Activated CD4-positive, alpha-beta T cell treated with anti-CD3 and anti-CD28 coated beads for 48 hours (primary cell): ENCODE data around the gene BEX5.
"Not testable (repeated sequence)": the region's sequence is repeated elsewhere in the genome, so short reads cannot be mapped to it uniquely, and the experiment has no call there.

Experiments
- DNase-seq: peaks from one replicate; pipeline ENCODE4 v3.0.0-alpha.2; 2020

The BEX5 gene

DNA sequence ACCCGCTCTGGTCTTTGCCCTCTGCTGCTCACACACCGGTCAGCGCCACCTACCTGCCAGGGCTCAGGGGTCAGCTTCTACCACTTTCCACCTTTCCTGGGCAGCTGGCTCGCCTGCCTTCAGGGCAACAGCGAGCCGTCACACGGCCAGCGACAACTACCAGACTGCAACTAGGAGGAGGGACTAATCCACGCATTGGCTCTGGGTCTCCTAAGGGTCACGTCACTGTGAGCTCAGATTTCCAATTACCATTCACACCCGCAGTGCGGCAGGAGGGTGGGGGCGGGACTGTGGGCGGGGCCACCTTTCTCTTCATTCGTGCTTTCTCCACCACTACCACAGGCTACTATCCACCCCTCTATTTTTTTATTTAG lies at the start of gene BEX5:
Gene BEX5 (minus strand): TSS at position 172 of the 374 bp plus-strand sequence. CDS start 1,712 bp downstream, outside the sequence.
- peak; percentile 56 for DNase-seq

DNA sequence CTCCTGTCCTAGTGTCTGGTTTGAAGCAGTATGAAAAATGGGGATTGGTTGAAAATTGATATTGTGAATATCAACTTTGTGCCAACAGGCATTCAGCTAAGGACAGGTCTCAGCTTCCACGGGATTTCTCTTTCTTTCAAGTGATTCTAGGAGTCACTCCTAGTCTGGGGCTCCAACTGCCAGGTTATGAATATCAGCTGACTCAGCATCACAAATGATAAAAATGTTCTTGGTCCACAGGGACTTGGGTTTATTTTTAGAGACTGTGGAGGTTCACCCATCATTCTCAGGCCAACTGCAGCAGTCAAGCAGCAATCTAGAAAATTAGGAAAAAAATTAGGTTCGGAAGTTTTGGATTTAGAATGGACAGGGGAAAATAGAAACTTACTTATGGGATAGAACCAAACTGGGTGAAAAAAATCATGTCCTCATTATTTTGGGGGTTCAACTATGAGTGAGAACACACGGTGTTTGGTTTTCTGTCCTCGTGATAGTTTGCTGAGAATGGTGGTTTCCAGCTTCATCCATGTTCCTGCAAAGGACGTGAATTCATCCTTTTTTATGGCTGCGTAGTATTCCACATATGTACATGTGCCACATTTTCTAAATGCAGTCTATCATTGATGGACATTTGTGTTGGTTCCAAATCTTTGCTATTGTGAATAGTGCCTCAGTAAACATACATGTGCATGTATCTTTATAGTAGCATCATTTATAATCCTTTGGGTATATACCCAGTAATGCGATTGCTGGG lies 30.4 kb upstream of the BEX5 start:
- no peak for DNase-seq

DNA sequence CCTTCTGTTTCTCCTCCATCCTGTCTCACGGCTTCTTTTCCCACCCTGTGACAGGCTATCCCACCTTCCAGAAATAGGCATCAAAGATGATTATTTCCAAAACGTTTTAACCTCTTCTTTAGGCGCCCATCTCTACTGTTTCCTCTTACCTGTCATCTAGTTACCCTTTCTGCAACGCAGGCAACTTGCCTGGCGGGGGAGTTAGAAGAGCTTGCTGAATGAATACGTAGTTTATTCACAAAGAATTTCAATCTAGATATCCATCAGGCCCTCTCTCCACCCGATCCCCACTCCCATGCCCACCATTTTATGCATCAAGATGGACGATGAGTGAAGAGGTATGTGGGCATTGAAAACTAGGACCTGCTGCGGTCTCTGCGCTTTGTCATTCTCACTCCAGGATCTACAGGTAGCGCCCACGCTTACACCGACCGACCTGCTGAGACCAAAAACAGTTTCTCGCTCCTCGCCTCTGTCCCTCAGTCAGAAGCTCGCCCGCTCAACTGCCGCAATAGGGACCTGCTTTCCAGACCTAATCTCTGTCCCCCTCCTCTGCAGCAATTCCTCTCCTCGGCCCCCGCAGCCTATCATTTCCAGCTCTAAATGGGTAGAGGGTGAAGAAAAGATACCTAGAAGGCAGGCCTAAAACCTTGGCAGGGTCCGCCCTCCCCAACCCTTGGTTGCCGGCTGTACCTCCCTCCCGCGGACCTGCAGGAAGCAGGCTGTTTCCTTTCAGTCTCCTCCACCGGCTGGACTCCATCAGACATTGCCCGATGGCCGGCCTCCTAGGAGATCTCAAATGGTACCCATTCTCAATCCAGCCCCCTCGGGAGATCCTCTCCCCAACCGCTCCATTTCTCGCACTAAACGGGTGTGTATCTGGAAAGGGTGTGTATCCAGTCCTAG lies 624 bp downstream of the BEX5 start:
- DNase-seq = peak; percentile 34

DNA sequence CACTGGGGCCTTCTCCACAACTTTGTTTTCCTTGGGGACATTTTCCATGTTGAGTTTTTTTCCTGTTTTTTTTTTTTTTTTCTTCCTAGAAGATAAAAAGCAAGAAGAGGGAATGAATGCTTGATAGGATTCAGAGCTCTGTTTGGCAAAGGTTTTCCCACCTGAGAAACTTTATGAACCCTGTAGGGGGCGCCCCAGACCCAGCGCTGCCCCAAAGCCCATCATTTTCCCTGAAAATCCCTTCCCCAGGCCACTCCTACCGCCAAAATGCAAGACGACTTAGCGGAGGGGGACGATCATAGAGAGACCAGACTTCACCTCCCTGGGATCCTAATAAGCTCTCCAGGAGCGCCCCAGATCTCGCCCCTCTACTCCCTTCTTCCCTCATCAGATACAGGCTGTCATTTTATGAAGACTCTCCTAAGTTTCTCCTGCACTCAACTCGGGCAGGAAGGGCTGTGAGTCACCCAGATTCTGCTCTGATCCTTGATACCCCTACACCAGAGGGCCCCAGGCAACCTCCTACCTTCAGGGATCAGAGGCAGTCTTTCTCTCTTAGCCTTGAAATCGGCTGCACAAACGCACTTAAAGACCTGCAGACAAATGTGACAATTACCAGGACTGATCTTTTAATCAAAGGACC lies 1.4 kb downstream of the BEX5 start:
- peak; percentile 7 for DNase-seq

DNA sequence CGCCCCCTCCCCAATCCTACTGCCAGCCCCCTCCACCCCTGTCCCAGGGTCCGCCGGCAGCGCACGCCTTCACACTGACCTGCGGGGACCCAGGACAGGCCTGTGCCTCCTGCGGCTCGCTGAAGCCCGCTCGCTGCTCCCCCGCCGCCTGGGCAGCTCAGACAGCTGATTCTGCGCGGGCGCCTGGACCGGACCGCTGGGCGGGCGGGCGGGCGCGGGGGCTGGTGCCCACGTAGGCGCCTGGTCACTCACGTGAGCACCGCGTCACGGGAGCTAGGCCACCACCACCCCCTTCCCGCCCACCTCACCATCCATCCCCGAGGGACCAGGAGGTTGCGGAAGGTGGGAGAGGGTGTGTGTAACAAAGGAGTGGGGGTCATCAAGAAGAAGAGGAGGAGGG lies 13.5 kb downstream of the BEX5 start, which contains the start of gene TCEAL6:
Gene TCEAL6 (minus strand): TSS at position 208 of the 400 bp plus-strand sequence.
- not testable (repeated sequence) for DNase-seq

DNA sequence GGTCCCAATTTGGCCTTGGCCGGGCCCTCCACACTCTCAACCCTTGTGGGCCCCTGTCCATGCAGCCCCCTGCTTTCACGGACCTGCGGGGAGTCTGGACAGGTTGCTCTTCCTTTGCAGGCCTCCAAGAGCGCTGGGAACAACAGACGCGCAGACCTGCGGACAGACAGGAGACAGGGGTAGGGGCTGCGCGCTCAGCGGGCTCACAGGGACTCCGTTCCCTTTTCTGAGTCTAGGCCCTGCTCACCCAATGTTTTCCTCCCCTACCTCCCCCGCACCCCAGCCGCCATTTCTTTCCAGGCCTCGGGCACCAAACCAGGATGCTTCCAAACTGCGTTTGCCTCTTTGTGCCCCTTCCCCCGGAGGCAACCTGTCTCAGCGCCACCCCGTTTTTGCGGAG lies 14.1 kb downstream of the BEX5 start:
- DNase-seq = not testable (repeated sequence)

DNA sequence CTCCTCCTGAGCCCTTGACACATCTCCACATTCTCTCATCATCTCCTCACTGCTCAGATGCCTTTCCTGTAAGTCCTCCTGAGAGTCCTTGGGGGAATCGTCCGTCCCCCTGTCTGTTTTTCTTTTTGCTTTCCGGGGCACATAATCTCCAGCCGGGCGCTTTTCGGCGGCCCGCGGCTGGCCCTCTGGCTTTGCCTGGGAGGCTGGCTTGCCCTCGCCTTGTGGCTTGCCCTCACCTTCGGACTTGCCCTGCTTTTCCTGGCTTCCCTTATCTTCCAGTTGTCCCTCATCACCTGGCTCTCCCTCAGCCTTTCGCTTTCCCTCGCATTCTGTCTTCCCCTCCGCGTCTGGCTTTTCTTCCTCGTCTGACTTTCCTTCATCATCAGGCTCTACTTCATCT lies 14.9 kb downstream of the BEX5 start:
- DNase-seq = not testable (repeated sequence)

DNA sequence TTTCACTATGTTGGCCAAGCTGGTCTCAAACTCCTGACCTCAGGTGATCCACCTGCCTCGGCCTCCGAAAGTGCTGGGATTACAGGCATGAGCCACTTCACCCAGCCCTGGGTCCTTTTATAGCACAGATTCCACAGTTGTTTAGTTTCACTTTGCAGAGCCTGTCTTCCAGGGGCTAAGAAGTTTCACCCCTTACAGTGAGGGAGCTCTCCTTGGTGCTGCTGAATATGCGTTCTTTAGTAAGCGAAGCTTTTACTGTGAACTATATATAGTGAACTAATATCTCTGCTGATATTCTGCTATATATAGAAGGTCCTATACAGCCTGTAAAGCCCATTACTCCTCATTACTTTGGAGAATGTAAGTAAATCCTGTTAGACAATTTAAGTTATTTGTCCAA lies 17.7 kb downstream of the BEX5 start:
- no peak for DNase-seq

DNA sequence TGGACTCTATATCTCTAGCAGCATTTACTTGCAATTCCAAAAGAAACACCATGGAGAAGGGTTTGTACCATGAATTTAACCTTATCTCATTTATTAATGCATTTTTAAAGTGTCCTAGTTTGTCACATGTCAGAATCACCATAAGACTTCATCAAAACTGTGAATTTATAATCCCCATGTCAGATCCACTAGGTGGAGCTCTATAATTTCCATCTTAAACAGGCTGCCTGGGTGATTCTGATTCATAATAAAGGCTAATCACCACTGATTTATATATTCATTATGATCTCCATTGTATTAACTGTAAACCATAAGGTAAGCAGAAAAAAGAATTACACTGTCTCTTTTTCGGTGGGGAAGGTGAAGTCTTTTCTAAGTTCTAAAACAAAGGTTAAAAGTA lies 26.3 kb downstream of the BEX5 start:
- no peak for DNase-seq

DNA sequence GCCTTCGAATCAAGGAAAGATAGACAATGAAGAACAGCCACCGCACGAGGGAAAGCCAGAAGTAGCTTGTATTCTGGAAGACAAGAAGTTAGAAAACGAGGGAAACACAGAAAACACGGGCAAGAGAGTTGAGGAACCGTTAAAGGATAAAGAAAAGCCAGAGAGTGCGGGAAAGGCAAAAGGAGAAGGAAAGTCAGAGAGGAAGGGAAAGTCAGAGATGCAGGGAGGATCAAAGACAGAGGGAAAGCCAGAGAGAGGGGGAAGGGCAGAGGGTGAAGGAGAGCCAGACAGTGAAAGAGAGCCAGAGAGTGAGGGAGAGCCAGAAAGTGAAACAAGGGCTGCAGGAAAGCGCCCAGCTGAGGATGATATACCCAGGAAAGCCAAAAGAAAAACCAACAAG lies 28.9 kb downstream of the BEX5 start:
- no peak for DNase-seq

DNA sequence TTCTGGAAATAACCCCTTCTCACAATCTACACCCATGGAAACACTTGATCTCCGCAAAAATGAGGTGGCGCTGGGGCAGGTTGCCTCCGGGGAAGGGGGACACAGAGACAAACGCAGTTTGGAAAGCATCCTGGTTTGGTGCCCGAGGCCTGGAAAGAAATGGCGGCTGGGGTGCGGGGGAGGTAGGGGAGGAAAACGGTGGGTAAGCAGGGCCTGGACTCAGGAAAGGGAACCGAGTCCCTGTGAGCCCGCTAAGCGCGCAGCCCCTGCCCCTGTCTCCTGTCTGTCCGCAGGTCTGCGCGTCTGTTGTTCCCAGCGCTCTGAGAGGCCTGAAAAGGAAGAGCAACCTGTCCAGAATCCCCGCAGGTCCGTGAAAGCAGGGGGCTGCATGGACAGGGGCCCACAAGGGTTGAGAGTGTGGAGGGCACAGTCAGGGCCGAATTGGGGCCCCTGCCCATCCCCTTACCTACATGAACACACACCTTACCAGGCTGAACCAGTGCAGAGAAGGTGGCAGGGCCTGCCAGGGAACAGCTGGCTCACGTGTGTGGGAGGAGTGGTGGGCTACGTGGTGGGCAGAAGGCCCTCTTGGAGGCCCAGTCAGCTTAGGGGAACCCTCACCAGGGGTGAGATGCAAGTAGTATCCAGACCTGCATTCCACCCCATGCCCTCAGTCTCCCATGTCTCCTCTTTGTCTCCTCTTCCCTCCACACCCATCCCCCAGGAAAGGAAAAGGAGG lies 29.5 kb downstream of the BEX5 start:
- not testable (repeated sequence) for DNase-seq

DNA sequence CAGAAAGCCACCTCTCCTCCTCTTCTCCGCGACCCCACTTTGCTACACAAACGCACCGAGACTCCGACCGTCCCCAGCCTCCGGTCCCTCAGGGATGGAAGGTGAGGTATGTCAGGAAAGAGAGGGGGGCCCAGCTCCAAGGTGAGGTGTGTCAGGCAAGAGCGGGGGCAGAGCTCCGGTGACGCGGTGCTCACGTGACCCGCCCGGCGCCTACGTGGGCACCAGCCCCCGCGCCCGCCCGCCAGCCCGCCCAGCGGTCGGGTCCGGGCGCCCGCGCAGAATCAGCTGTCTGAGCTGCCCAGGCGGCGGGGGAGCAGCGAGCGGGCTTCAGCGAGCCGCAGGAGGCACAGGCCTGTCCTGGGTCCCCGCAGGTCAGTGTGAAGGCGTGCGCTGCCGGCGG lies 30.3 kb downstream of the BEX5 start, which contains the start of gene TCEAL2:
Gene TCEAL2 (plus strand): TSS at position 244 of the 400 bp plus-strand sequence. CDS start 1,152 bp downstream, outside the sequence.
- peak; percentile 4 for DNase-seq

DNA sequence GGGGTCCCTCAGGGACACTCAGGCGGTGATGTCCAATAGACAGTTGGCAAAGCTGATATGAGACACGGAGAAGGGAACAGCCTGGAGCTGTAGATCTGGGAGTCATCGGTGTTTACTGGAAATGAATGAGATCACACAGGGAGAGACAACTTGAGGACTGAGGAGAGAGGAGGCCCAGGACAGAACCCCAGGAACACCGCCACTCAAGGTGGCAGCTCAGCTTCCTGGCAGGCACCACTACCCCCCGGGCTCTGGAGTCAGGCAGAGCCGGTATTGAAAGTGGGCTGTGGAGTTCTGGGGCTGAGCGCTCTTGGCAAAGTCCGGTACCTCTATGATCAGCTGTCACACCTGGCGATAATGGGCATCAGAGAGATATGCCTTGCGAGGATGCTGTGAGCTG lies 30.8 kb downstream of the BEX5 start:
- not testable (repeated sequence) for DNase-seq

DNA sequence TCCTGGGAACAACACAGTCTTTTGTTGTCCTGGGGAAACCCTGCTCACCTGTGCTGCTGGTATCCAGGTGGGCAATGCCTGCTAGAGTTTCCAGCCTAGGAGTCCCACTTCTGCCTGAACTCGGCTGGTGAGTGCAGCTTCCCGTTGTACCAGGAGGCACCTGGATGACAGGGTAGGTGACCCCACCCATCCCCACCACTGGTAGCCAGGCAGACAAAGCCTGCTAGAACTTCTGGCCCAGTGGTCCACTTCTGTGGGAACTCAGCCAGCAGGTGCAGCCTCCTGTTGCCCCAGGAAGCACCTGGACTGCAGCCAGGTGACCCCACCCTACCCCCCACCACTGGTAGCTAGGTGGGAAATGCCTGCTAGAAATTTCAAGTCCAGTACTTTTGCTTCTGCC lies 40.0 kb downstream of the BEX5 start:
- DNase-seq = no peak

DNA sequence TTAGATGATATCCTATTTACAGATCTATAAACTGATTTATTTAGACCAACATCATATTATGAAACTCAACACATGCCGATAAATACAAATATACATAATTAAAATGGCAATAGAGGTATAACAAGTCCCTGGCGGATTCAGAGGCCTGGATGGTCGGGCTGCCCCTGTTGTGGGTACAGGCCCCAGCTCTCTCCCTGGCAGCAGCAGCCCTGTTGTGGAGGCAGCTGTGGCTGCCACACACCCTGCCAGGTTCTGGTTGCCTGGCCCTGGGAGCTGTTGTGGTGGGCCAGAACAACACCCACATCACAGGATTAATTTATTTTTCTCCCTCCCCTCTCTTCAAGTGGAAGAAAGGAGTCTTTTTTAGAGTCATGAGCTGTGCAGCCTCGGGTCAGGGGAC lies 42.4 kb downstream of the BEX5 start:
- no peak for DNase-seq
